ENCODE results near the gene GAPDHS.

GRCh38 chr19:35487656-35488182 lies 45.5 kb upstream of the GAPDHS start:
- TF ChIP-seq CTCF (IDR thresholded peaks at IDR 0.05) (no peak), POLR2AphosphoS5 (IDR thresholded peaks at IDR 0.05) (no peak), EP300 (IDR thresholded peaks at IDR 0.05) (no peak), POLR2A (IDR thresholded peaks at IDR 0.05) (no peak)
